Upper lobe of left lung (tissue), 4 donors: ENCODE measurements around the gene FHOD3.

Source experiments
- CTCF ChIP-seq, 6 experiments: fragments of 450-650 bp in 4 of 6; fragments of 200-600 bp in 2 of 6; sonication (generic) in 2 of 6; IDR thresholded peaks; one replicate each; pipeline ENCODE4 v1.5.1; 2016 to 2019; ENCODE audit warnings: antibody characterized with exemption in 6 of 6
- EP300 ChIP-seq, 4 donors: sonication (generic); formaldehyde crosslinking; IDR thresholded peaks; one replicate each; pipeline ENCODE4 v1.5.1; 2017; ENCODE audit warnings: antibody characterized with exemption in 4 of 4, control low read depth in 2 of 4
- POLR2A ChIP-seq, 4 donors: fragments of 450-650 bp; IDR thresholded peaks; one replicate each; pipeline ENCODE4 v1.5.1; 2016 to 2017; ENCODE audit warnings: antibody characterized with exemption in 4 of 4, mild to moderate bottlenecking in 2 of 4
- POLR2AphosphoS5 ChIP-seq, 2 donors: sonication (generic); formaldehyde crosslinking; IDR thresholded peaks; one replicate each; pipeline ENCODE4 v1.5.1; 2017; ENCODE audit warnings: antibody characterized with exemption in 2 of 2

- TF ChIP-seq CTCF (IDR thresholded peaks at IDR 0.05): no peak
- TF ChIP-seq POLR2AphosphoS5 (IDR thresholded peaks at IDR 0.05): no peak
- no peak for TF ChIP-seq POLR2A (IDR thresholded peaks at IDR 0.05)
- no peak for TF ChIP-seq EP300 (IDR thresholded peaks at IDR 0.05)
These were observed 80.1 kb downstream of the FHOD3 start for GRCh38 chr18:36377626-36378025.
